OCI-LY1 (cell line): ENCODE data around the gene CLOCK.

Experiments
- H2AFZ ChIP-seq: fragments of 200-600 bp; sonication (generic), shearing (Covaris generic); 2 replicates; pipeline ENCODE4 v1.6.0; 2014; ENCODE audit warnings: antibody characterized with exemption, mild to moderate bottlenecking, low read length
- H3F3A ChIP-seq: fragments of 200-600 bp; sonication (generic), shearing (Covaris generic); 2 replicates; pipeline ENCODE4 v1.6.0; 2014; ENCODE audit warnings: mild to moderate bottlenecking, antibody characterized with exemption, low read length, moderate library complexity; ENCODE audit not compliant: insufficient read depth
- H3K27ac ChIP-seq: fragments of 200-600 bp; sonication (generic); 2 replicates; pipeline ENCODE4 v1.5.1; 2014; ENCODE audit warnings: low read length, mixed run types, mild to moderate bottlenecking, low read depth; ENCODE audit not compliant: poor library complexity, severe bottlenecking
- H3K27me3 ChIP-seq: fragments of 200-600 bp; sonication (generic); 2 replicates; pipeline ENCODE4 v1.6.0; 2014; ENCODE audit warnings: antibody characterized with exemption, mild to moderate bottlenecking, low read length, moderate library complexity; ENCODE audit not compliant: insufficient read depth
- H3K36me3 ChIP-seq: fragments of 200-600 bp; sonication (generic); 2 replicates; pipeline ENCODE4 v1.6.1; 2014; ENCODE audit warnings: mild to moderate bottlenecking, antibody characterized with exemption, low read length, moderate library complexity, mixed read lengths; ENCODE audit not compliant: insufficient read depth
- H3K4me1 ChIP-seq: fragments of 200-600 bp; sonication (generic); 2 replicates; pipeline ENCODE4 v1.5.1; 2014; ENCODE audit warnings: mild to moderate bottlenecking, low read length, moderate library complexity; ENCODE audit not compliant: insufficient read depth, severe bottlenecking
- H3K4me2 ChIP-seq: fragments of 200-600 bp; sonication (generic), shearing (Covaris generic); 2 replicates; pipeline ENCODE4 v1.6.1; 2014; ENCODE audit warnings: low read length
- H3K4me3 ChIP-seq: fragments of 200-600 bp; sonication (generic); 2 replicates; pipeline ENCODE4 v1.5.1; 2014; ENCODE audit warnings: low read length, low read depth, mild to moderate bottlenecking, mixed read lengths; ENCODE audit not compliant: poor library complexity, severe bottlenecking
- H3K79me2 ChIP-seq: fragments of 200-600 bp; shearing (Covaris generic); 2 replicates; pipeline ENCODE4 v1.6.1; 2016; ENCODE audit warnings: mixed run types, low read length, mixed read lengths; ENCODE audit not compliant: insufficient read depth
- H3K9ac ChIP-seq: fragments of 200-600 bp; sonication (generic), shearing (Covaris generic); 2 replicates; pipeline ENCODE4 v1.6.1; 2014; ENCODE audit warnings: mild to moderate bottlenecking, low read length, mixed read lengths
- H3K9me2 ChIP-seq: fragments of 200-600 bp; sonication (generic), shearing (Covaris generic); 2 replicates; pipeline ENCODE4 v1.6.1; 2014; ENCODE audit warnings: low read depth, mild to moderate bottlenecking, low read length, mixed read lengths
- H3K9me3 ChIP-seq: fragments of 200-600 bp; shearing (Covaris generic); 2 replicates; pipeline ENCODE4 v1.6.1; 2014; ENCODE audit warnings: low read length, mixed read lengths
- H4K20me1 ChIP-seq: fragments of 200-600 bp; sonication (generic), shearing (Covaris generic); 2 replicates; pipeline ENCODE4 v1.6.0; 2016; ENCODE audit warnings: mild to moderate bottlenecking, low read length; ENCODE audit not compliant: insufficient read depth
- EZH2 ChIP-seq: fragments of 200-600 bp; sonication (generic), shearing (Covaris generic); IDR thresholded peaks from 2 replicates; pipeline ENCODE4 v1.8.0; 2017; ENCODE audit warnings: borderline replicate concordance, mixed run types, mild to moderate bottlenecking, antibody characterized with exemption, low read length, moderate library complexity, mixed read lengths
- TF ChIP-seq, protein P1 (sequence below): fragments of 200-600 bp; sonication (generic), shearing (Covaris generic); IDR thresholded peaks from 2 replicates; pipeline ENCODE4 v1.5.1; 2017; ENCODE audit warnings: mild to moderate bottlenecking, antibody characterized with exemption, low read length, moderate library complexity, mixed read lengths

CLOCK gene

DNA sequence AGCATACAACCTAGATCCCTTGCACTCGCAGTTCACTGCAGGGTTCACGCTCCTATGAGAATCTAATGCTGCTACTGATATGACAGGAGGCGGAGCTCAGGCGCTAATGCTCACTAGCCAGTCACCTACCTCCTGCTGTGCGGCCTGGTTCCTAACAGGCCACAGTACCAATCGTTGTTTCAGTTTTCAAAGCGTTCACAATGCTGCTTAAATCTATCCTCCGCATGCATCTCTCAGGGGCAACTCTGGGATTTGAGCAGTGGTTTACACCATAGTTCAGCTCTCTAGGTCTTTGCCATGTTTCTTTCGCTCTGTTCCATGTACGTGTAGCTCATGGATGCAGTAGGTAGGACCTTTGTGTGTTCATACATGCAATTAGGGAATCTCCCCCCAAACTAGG is 47.2 kb downstream of the CLOCK start:
- H2AFZ ChIP-seq = no peak overlapping the region
- H3K9ac ChIP-seq = no peak overlapping the region
- TF ChIP-seq, protein P1, sequence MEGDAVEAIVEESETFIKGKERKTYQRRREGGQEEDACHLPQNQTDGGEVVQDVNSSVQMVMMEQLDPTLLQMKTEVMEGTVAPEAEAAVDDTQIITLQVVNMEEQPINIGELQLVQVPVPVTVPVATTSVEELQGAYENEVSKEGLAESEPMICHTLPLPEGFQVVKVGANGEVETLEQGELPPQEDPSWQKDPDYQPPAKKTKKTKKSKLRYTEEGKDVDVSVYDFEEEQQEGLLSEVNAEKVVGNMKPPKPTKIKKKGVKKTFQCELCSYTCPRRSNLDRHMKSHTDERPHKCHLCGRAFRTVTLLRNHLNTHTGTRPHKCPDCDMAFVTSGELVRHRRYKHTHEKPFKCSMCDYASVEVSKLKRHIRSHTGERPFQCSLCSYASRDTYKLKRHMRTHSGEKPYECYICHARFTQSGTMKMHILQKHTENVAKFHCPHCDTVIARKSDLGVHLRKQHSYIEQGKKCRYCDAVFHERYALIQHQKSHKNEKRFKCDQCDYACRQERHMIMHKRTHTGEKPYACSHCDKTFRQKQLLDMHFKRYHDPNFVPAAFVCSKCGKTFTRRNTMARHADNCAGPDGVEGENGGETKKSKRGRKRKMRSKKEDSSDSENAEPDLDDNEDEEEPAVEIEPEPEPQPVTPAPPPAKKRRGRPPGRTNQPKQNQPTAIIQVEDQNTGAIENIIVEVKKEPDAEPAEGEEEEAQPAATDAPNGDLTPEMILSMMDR = no peak
- no peak for TF ChIP-seq EZH2

DNA sequence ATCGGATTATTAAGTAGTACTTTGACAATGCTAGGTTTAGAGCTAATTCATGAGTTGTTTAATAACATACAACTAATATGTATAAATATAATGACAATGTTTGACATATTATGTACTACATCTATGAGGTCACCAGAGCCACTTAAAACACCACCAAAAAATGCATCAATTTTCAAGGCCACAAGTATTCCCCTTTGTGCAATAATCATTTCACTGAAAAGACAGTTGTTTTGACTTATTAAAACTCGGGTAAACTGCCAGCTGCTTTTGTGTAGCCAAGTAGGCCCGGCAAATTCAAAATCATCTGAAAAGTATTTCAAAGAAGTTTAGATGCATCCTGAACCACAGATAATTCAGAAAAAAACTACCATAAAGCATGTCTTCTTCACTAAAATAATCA is 48.7 kb downstream of the CLOCK start:
- Histone ChIP-seq H3K4me2 (no peak overlapping the region), H3K79me2 (no peaks in the 10 kb centered on the region), H3K27me3 (no peaks in the 10 kb centered on the region), H2AFZ (no peak overlapping the region), H3K4me3 (no peak overlapping the region), H3F3A (no peaks in the 10 kb centered on the region), H3K9me2 (no peaks in the 10 kb centered on the region), H3K9ac (no peak overlapping the region), H3K4me1 (no peaks in the 10 kb centered on the region), H3K36me3 (no peaks in the 10 kb centered on the region), H3K27ac (no peak overlapping the region), H4K20me1 (no peaks in the 10 kb centered on the region), H3K9me3 (no peaks in the 10 kb centered on the region)
- no peak for TF ChIP-seq EZH2
- TF ChIP-seq, protein P1 = no peak

More for the DNA sequence above, 47.2 kb downstream of the CLOCK start:
- H3K9me2 ChIP-seq = no peaks in the 10 kb centered on the region
- no peak overlapping the region for H3K4me3 ChIP-seq
- H3K36me3 ChIP-seq = no peaks in the 10 kb centered on the region
- no peaks in the 10 kb centered on the region for H3K79me2 ChIP-seq
- no peaks in the 10 kb centered on the region for H4K20me1 ChIP-seq
- no peaks in the 10 kb centered on the region for H3K9me3 ChIP-seq
- no peaks in the 10 kb centered on the region for H3F3A ChIP-seq
- no peak overlapping the region for H3K27ac ChIP-seq
- H3K4me2 ChIP-seq = no peak overlapping the region
- no peaks in the 10 kb centered on the region for H3K4me1 ChIP-seq
- no peaks in the 10 kb centered on the region for H3K27me3 ChIP-seq

- Histone ChIP-seq H2AFZ (no peak overlapping the region), H3F3A (no peaks in the 10 kb centered on the region), H3K9me3 (no peaks in the 10 kb centered on the region; the same call in 1 of the 2 replicates), H3K4me2 (no peak overlapping the region), H3K9me2 (no peaks in the 10 kb centered on the region; the same call in 1 of the 2 replicates), H3K27ac (no peak overlapping the region), H3K9ac (no peak overlapping the region), H4K20me1 (no peaks in the 10 kb centered on the region), H3K4me3 (no peak overlapping the region), H3K79me2 (no peaks in the 10 kb centered on the region), H3K4me1 (no peaks in the 10 kb centered on the region), H3K27me3 (no peaks in the 10 kb centered on the region), H3K36me3 (no peaks in the 10 kb centered on the region)
- no peak for TF ChIP-seq EZH2
Observed at GRCh38 chr4:55491486-55491885, 55.2 kb downstream of the CLOCK start.

GRCh38 chr4:55488716-55489115 is 58.0 kb downstream of the CLOCK start:
- no peak overlapping the region for H3K4me2 ChIP-seq
- no peak overlapping the region for H3K9ac ChIP-seq
- H3K27ac ChIP-seq = no peak overlapping the region
- no peak overlapping the region for H2AFZ ChIP-seq
- no peaks in the 10 kb centered on the region for H4K20me1 ChIP-seq
- no peaks in the 10 kb centered on the region; the same call in 1 of the 2 replicates for H3K9me2 ChIP-seq
- H3F3A ChIP-seq = no peaks in the 10 kb centered on the region
- no peaks in the 10 kb centered on the region; the same call in 1 of the 2 replicates for H3K9me3 ChIP-seq
- H3K79me2 ChIP-seq = no peaks in the 10 kb centered on the region
- TF ChIP-seq EZH2 = no peak
- TF ChIP-seq, protein P1 = no peak
- no peaks in the 10 kb centered on the region for H3K36me3 ChIP-seq
- no peaks in the 10 kb centered on the region for H3K4me1 ChIP-seq
- H3K4me3 ChIP-seq = no peak overlapping the region
- no peaks in the 10 kb centered on the region for H3K27me3 ChIP-seq
